ENCODE measurements around the gene FOXA1.

The FOXA1 gene

DNA sequence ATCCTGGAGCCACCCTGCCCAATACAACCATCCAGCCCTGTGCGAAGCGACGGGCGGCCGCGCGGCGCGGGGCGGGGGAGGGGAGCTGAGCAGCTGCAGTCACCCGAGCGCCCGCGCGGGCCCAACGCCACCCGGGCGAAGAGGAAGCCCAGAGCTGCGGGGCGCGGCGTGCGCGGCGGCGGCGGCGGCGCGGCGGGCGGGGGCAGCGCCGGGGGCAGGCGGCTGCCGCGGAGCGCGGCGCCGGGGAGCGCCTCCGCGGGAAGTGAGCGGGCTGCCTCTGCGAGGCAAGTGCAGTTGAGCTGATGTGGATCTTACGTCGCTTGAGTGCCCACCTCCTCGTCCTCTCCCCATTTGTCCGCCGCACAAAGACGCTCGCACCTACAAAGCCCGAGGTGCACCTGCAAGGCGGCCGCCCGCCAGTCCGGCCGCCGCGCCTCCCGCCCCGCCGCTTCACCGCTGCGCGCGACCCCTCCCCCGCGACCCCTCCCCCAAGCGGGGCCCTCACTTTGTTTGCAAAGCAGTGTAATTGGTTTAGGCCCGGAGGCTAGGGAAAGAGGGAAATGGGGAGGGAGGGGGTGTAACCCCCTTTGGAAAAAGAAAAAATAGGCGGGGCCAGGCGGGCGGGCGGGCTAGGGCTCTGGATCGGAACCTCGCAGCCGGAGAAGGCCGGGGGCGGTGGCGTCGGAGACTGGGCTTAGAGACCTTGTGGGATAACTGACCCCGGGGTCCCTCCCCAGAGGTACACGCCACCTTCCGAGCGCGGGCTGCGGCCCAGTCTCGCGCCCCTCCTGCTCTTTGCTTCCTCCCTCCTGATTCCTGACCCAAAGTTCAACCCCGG, at the start of gene FOXA1, which contains the start of gene TTC6:
FOXA1 (minus strand) TSS at position 279 of the 838 bp plus-strand sequence; CDS start at position 2, 277 bp downstream.
TTC6 (plus strand) TSS at position 659 of the 838 bp plus-strand sequence. CDS start 26,436 bp downstream, outside the sequence.
- DNase-seq: peak; percentile 47 to 74 (median 59)

DNA sequence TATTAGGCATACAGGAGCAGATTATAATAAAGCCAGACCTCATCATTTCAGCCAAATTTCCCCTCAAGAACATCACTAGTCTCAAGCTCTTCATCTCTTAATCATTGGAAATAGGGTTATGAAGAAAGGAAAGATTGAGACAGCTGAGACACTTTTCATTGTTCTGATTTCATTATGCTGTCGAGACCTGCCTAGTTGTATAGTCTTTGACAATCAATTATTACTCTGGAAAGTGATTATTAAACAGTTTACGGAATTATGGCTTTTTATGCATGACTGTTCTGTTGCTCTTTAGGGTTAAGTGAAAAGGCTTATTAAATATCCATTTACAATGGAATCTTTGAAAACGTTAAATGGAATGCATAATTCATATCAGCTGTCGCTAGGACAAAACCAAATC, 48.7 kb upstream of the FOXA1 start:
- DNase-seq: no peak

DNA sequence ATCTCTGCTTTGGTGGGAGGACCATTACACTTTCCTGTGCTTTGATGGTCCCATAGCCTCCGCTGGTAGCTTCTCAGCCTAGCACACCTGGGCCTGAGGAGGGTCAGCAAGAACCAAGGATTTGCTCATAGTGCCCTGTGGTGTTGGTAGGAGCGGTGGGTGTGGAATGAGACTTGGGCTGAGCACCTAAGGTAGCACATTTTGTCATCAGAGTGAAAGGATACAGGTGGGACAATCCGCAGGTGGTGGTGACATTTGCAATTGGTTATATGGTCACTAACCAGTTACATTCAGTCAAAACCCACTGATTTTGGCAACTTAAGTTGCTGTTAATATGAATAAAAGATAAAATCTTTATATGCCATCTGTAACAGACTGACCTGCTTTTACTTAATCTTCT, 47.1 kb upstream of the FOXA1 start:
- no peak for DNase-seq

DNA sequence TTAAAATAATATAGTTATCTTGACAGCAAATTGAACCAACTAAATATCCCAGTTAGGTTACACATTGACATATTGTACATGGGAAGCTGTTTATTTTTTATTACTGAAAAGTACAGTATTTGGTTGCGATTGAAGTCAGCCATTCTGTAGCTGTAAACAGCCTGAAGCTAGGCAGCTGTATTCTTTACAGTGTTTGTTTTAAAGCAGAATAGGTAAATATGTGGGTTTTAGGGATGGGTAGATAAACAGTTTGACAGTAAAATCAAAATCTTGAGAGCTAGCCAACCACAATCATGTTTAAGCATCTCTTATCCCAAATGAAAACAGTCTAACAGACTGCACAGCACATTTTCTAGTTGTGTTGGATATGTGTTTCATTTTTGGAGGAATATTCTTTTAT, 46.1 kb upstream of the FOXA1 start:
- no peak for DNase-seq

DNA sequence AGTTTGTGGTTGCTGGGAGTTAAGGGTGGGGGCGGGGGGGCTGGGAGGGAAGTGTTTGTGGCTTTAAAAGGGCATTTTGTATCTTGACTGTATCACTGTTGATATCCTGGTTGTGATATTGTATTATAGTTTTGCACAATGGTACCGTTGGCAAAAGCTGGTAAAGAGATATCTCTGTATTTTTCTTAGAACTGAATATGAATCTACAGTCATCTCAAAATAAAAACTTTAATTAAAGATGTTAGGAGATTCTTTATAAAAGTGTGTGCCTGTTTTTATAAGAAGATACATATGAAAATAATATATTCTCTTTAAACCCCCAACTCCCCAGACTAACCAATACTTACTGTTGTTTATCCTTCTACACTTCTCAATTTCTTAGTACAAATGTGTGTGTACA, 43.5 kb upstream of the FOXA1 start:
- no peak for DNase-seq

DNA sequence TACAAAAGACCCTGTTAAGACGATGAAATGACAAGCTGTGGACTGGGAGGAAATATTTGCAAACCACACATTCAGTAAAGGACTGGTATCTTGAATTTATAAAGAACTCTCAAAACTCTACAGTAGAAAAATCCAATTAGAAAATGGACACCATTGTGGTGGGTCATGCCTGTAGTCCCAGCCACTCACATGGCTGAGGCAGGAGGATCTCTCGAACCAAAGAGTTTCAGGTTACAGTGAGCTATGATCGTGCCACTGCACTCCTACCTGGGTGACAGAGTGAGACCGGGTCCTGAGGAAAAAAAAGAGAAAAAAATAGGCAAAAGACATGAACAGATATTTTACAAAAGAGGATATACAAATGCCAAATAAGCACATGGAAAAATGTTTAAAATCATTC, 42.3 kb upstream of the FOXA1 start:
- no peak for DNase-seq

DNA sequence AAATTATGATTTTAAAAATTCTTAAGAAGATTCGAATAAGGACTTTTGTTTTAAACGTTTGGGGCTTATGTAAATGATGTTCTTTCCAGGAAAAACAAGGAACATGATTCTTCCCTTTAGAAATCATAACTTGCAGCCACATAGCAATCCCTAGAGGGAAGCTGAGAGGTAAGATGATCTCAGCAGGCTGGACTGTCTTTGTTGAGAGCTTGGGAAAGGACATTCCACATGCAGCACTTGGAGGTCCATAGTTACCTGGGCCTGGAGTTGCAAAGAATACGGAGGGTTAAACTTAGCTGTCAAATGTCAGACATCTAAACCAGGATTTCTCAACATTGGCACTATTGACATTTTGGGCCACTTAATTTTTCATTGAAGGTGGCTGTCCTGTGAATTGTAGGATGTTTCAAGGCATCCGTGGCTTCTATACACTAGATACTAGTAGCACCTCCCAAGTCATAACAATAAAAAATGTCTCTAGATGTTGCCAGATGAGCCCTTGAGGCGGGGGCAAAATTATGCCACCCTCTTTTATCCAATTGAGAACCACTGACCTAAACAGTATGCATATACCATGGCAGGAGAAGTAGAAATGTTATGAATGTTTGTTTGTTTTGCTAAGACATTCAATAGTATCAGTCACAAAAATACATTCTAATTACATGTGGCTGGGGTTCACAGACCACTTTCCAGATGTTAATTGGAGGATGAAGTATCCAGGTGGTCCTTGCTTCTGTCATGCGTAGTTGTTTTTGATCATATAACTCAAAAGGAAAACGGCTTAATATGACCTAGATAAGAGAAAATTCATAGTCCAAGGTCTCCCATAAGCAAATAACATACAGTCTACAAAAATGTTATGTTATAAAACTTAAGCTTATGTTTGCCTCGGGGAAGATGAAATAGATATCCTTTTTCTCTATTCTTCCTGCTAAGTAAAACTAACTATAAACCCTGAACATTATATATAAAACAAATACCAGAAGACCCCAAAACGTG, 30.8 kb upstream of the FOXA1 start:
- DNase-seq: no peak

DNA sequence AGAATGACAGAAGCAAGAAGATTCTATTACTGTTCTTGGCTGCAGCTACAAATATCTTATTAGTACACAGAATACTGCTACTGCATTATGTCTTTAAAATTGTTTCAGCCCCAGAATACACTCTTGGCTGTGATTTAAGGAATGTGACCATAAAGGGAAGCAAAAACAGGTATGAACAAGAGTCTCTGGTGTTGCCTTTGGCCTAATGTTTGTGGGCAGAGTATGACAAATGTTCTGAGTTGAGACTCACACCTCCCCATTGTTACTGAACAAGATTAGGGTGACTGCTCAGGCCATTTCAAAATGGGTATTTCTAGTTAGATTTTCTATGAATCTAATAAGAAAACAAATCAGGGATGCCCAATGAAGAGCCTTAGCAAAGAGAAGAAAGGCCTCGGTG, 28.9 kb upstream of the FOXA1 start:
- no peak for DNase-seq

DNA sequence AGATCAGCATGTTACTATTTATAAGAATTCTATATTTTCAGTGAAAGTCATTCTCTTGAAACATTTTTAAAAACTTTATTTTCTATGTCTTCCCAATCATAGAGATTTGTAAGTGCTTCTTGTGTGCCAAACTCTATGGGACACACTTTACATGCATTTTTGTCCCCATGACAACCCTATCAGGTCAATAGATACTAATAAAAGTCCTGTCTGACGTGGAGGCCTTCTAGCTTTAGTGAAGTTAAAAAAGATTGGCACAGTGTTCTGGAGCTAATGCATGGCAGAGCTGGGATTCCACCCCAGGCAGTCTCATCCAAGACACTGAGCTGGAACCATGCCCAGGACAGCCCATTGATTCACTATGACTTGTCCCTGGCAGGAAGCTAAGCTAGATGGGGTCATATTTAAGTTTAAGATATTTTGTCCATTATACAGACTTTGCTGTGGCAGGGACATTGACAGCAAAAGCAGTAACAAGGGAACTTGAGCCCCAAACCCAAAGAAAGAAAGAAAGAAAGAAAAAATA, 28.4 kb upstream of the FOXA1 start:
- DNase-seq: no peak

DNA sequence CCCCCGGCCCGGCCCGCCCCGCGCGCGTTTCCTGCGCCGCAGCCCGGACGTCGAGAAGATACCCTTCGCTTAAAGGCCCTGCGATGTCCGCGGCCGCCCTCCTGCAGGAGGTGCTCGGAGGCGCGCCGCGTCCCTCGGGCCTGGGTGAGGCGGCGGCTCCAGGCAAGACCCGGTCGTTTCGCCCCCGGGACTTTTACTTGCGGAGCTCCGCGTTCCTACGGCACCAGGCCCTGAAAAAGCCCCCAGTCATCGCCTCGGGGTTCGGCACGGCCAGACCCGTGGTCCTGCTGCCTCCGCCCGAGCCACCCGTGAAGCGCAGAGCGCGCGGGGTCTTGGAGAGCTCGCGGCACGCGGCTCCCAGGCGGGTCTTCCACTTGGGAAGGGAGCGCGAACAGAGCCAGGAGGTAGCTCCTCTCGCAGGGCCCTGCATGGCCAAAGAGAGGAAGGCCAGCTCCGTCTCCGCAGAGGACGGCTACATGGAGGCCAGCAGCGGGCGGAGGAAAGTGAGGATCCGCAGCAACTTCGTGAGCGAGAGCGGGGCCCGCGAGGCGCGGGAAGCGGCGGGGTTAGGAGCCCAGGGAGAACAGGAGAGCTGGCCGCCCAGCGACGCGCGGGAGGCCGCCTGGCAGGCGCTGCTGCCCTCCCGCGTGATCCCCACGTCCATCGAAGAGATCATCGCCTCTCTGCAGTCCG, 27.3 kb upstream of the FOXA1 start:
- DNase-seq: no peak

DNA sequence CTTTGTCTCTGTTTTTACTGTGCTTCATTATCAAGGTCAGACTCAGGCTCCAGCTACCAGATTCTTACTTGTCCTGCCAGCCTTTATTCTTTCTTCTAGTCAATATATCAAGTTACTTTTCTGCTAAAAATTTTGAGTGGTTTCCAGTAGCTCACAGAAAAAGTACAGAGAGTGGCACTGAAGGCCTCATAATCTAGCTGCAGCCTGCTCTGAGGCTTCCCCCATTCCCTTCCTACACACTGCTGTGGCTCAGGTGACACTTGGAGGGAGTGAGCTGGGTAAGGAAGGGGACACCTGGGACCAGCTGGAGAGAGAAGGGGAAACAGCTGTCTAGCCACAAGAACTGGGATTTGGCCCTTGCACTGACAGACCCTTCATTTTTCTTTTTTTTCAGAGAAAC, 25.8 kb upstream of the FOXA1 start:
- DNase-seq: no peak

DNA sequence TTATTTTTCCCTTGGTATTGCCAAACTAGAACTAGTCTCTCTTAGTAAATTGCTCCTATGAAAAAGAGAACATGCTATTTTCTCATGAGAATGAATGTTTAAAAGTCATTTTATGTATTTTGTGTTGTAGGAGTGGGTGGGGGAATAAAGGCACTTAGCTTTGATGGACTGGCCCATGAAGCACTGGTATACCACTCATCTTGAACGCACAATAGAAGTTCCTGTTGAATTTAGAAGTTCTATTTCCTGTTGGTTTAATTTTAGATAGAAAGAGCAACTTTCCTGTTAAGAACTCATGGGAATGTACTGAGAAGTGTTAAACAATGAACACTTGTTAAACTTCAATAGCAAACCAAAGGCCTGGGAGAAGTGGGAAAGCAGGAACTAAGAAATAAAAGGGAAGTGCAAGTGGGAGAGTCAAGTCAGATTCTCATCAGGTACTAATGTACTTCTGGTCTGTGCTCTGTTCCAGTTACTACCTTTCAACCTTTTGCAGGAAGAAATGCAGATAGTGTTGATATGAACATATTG, 23.5 kb upstream of the FOXA1 start:
- DNase-seq: no peak

DNA sequence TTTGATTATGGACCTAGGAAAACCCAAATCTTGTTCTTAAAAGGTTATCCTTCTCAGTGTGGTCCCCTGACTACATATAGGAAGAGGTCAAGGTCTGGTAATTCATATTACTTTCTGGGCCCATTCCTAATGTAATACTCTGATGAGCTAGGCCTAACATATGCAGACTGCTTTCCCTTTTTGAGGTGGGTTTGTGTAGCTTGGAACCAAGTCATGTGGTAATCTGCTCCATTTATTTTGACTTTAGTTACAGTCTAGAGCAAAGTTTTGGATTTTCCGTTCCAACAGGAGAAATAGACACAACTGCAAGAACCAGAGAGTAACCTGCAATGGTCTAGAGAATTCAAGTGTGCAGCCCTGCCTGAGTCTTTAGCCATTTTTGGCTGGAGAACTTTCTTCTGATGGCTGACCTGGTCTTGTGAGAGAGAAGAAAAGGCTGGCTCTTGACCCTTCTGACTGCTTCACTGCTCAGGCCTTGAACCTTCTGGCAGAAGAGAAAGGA, 22.9 kb upstream of the FOXA1 start:
- DNase-seq: no peak

DNA sequence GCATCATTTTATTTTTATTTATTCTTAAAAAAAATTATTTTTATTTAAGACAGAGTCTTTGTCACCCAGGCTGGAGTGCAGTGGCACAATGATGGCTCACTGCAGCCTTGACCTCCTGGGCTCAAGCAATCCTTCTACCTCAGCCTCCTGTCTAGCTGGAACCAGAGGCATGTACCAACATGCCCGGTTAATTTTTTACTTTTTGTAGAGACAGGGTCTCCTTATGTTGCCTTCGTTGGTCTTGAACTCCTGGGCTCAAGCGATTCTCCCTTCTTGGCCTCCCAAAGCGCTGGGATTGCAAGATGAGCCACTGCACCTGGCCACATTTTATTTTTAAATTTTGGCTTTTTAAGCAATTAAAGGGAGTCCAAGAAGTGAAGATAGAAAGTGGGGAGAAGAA, 21.8 kb upstream of the FOXA1 start:
- no peak for DNase-seq

DNA sequence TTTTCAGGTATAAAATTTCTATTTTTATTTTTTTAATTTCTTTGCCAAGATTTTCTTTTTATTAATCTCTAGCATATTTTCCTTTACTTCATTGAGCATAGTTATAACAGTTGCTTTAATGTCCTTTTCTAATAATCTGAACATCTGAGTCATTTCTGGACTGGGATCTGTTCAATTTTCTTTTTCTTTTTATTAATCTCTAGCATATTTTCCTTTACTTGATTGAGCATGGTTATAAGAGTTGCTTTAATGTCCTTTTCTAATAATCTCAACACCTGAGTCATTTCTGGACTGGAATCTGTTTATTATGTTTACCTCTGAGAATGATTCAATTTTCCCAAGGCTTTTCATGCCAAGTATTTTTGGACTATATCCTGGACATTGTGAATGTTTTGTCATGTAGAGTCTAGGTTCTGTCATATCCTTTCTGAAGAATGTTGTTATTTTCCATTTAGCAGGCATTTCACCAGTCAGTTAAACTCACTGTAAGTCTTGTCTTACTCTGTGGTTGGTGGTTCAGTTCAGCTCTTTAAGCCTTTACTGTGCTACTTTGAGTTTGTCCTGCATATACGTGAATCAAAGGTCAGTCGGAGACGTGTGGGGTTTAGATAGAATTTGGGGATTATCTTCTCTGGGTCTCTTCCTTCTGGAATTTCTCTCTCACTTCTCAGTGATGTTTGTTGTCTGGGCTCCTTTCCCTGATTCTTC, 20.7 kb upstream of the FOXA1 start:
- DNase-seq: no peak

DNA sequence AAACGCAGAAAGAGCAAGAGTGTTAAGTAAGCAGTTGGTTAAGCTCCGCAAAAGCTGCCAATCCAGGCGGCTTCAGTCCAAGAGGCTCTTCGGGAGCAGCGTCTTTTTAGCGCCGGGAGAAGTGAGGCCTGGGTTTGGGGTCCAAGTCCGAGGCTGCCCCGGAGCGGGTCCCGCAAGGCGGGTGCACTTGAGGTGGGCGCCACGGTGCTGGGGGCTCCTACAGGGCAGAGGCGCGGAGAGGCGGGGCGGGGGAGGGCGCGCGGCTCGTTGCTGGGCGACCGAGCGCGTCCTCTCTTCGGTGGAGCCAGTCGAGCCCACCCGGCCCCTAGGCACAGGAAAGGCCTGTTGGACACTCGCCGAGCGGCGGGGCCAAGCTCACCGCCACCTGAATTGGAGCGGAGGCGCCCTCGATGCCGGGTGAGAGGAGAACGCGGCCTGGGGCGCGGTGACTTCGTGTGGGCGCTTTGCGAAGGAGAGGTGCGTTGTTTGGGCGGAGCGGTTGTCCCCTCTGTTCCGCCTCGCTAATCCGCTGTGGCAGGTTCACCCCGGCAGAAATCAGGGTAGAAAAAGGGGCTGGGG, 16.0 kb upstream of the FOXA1 start:
- no peak for DNase-seq

DNA sequence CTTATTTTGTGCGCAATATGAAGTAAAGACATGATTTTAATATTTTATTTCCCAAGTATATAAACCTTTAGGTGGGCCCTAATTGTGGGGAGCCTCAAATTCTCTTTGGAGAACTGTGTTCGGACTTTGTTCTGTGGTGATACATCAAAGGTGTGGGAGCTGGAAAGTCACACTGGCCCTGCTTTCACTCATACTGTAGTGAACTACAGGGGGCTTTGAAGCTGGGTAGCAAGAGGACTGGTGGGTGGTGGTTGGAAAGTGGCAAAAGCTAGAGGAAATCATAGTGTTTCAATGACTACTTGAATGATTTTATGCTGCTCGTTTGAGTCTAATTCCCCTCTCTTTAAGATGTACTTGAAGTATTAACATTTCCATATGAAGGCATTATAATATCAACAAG, 13.6 kb upstream of the FOXA1 start:
- DNase-seq: no peak

DNA sequence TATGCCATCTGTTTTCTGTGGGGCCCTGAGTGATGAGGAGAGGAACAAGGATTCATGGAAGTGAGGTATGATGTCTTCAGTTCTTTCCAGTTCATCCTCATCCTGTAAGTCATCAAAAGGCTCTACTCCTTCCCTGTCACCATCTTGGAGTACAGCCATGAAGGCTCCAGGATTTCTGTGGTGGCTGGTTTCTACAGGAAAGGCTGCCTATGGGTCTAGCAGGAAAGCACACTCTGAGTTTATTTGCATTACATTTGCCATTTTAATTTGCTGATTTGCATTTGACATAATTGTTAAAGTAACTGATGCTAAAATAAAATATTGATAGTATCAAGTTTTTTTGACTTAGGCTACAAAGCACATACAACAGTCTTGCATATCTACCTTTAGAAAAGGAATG, 11.6 kb upstream of the FOXA1 start:
- DNase-seq: no peak

DNA sequence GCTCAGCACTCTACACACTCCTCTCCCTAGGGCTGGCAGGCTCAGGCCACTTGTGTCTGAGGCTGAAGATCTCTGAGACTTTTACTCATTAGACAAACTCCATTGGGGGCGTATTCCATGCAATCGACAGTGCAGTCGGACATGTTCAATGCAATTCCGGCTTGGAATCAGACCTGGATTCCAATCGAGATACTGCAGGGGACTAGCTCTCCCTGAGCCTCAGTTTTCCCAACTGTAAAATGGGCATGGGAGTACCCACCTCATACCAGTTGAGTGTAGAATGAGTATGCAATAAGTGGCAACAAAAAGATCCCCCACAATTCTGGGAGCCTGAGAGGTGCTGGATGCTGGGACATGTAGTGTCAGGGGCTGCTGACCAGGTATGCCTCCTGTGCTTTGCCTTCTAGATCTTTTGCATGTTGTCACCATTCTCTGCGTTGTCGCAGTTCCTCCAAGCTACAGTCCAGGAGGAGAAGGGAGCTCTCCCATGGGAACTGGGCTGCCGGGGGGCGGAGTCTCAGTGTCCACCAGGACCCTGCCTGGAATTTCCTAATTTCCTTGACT, 8.7 kb upstream of the FOXA1 start:
- no peak for DNase-seq

DNA sequence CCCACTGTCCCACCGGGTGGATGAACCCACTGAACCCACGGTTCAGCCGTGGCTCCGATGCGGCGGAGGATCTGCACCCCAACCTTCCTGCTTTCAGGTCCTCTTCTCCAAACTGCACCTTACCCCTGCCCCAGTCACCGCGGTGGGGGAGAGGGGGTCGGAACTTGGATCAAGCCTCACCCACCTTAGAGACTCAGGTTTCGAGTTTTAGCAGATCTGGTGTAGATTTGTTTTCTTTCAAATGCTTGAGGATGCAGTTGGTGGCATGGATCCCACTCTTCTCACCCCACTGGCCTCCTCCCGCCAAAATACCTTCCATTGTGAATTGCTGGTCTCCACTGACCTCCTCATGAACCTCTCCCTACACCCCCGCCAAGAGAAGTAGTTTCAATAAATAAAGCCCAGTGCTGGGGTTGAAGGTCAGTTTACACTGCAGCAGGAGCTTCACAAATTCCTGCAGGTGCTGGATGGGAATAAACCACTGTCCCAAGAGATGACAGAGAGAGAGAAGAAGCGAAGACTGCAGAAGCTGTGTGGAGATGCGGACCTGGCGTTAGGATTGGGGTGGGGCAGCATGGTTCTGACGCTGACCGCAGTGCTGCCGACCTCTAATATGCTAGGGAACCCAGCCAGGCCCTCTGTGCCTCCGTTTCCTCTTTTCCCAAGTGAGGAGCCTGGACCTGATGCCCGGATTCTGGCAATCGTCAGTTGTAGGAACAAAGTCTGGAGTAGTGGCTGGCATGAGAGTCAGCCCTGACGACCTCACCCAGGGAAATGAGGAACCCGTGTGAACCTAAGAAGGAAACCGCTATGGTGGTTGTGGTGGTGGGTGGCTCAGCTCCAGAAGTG, 7.8 kb upstream of the FOXA1 start:
- DNase-seq: no peak

Measured in suppressor macrophage treated with lipopolysaccharide for 1 hour (primary cell).